NT2/D1 (cell line): ENCODE data around the gene POM121C.
"Not testable (repeated sequence)": the region's sequence is repeated elsewhere in the genome, so short reads cannot be mapped to it uniquely, and the experiment has no call there.

Experiments used
- DNase-seq: peaks from one replicate; pipeline ENCODE4 v3.0.0-alpha.2; 2011; ENCODE audit warnings: low read depth, low spot score
- H3K27me3 ChIP-seq: 2 replicates; pipeline ENCODE4 v1.6.0; 2011; ENCODE audit warnings: mild to moderate bottlenecking; ENCODE audit not compliant: insufficient read length, insufficient read depth
- H3K36me3 ChIP-seq: 2 replicates; pipeline ENCODE4 v1.6.1; 2011; ENCODE audit warnings: mild to moderate bottlenecking, low read length, mixed read lengths; ENCODE audit not compliant: insufficient read depth, insufficient read length
- H3K4me1 ChIP-seq: 2 replicates; pipeline ENCODE4 v1.5.1; 2011; ENCODE audit not compliant: insufficient read depth, insufficient read length
- H3K4me3 ChIP-seq: 2 replicates; pipeline ENCODE4 v1.5.1; 2011; ENCODE audit warnings: low read depth; ENCODE audit not compliant: insufficient read length
- H3K9ac ChIP-seq: 2 replicates; pipeline ENCODE4 v1.6.0; 2011; ENCODE audit warnings: low read depth; ENCODE audit not compliant: insufficient read length
- H3K9me3 ChIP-seq: 2 replicates; pipeline ENCODE4 v1.5.1; 2011; ENCODE audit warnings: mild to moderate bottlenecking, low read length; ENCODE audit not compliant: insufficient read depth

The POM121C gene

GRCh38 chr7:75485355-75485978 lies 632 bp downstream of the POM121C start:
- H3K4me1 ChIP-seq, H3K27me3 ChIP-seq, H3K36me3 ChIP-seq, H3K9me3 ChIP-seq, DNase-seq: not testable (repeated sequence)
- H3K4me3 ChIP-seq = peak overlapping the region; percentile 66
- H3K9ac ChIP-seq = peak overlapping the region; percentile 64

GRCh38 chr7:75480313-75480712 lies 5.8 kb downstream of the POM121C start:
- not testable (repeated sequence) for H3K36me3 ChIP-seq, H3K9me3 ChIP-seq, H3K4me1 ChIP-seq, H3K27me3 ChIP-seq, H3K9ac ChIP-seq, DNase-seq, H3K4me3 ChIP-seq

GRCh38 chr7:75477457-75477856 lies 8.6 kb downstream of the POM121C start:
- H3K36me3 ChIP-seq, H3K4me3 ChIP-seq, H3K4me1 ChIP-seq, H3K9me3 ChIP-seq, H3K27me3 ChIP-seq, H3K9ac ChIP-seq, DNase-seq: not testable (repeated sequence)

GRCh38 chr7:75470166-75470565 lies 15.9 kb downstream of the POM121C start:
- H3K4me3 ChIP-seq, H3K9ac ChIP-seq, DNase-seq, H3K4me1 ChIP-seq, H3K9me3 ChIP-seq, H3K27me3 ChIP-seq: not testable (repeated sequence)
- H3K36me3 ChIP-seq = peaks cover 11% of the 10 kb centered on the region

GRCh38 chr7:75460541-75460940 lies 25.6 kb downstream of the POM121C start:
- DNase-seq, H3K4me1 ChIP-seq, H3K36me3 ChIP-seq, H3K9me3 ChIP-seq, H3K4me3 ChIP-seq, H3K9ac ChIP-seq, H3K27me3 ChIP-seq: not testable (repeated sequence)

GRCh38 chr7:75458034-75458433 lies 28.1 kb downstream of the POM121C start:
- DNase-seq, H3K9me3 ChIP-seq, H3K27me3 ChIP-seq, H3K36me3 ChIP-seq, H3K9ac ChIP-seq, H3K4me1 ChIP-seq, H3K4me3 ChIP-seq: not testable (repeated sequence)

- not testable (repeated sequence) for DNase-seq
These were observed 29.7 kb downstream of the POM121C start for GRCh38 chr7:75456403-75456802.

GRCh38 chr7:75452494-75452955 lies 33.6 kb downstream of the POM121C start:
- not testable (repeated sequence) for DNase-seq

More at GRCh38 chr7:75456403-75456802, 29.7 kb downstream of the POM121C start:
- not testable (repeated sequence) for H3K4me3 ChIP-seq, H3K4me1 ChIP-seq, H3K36me3 ChIP-seq, H3K27me3 ChIP-seq, H3K9ac ChIP-seq, H3K9me3 ChIP-seq

GRCh38 chr7:75449946-75450345 lies 36.2 kb downstream of the POM121C start:
- H3K4me3 ChIP-seq, H3K27me3 ChIP-seq, H3K9ac ChIP-seq, H3K4me1 ChIP-seq, H3K9me3 ChIP-seq, H3K36me3 ChIP-seq, DNase-seq: not testable (repeated sequence)

More at GRCh38 chr7:75452494-75452955, 33.6 kb downstream of the POM121C start:
- not testable (repeated sequence) for H3K9me3 ChIP-seq, H3K4me3 ChIP-seq, H3K36me3 ChIP-seq, H3K4me1 ChIP-seq, H3K9ac ChIP-seq, H3K27me3 ChIP-seq

GRCh38 chr7:75442465-75443111 lies 43.5 kb downstream of the POM121C start:
- not testable (repeated sequence) for H3K4me1 ChIP-seq, H3K9me3 ChIP-seq, H3K9ac ChIP-seq, DNase-seq, H3K27me3 ChIP-seq
- Histone ChIP-seq H3K36me3 (peaks cover 26% of the 10 kb centered on the region), H3K4me3 (peak overlapping the region; percentile 28)

- H3K9me3 ChIP-seq, H3K4me3 ChIP-seq, H3K4me1 ChIP-seq, H3K27me3 ChIP-seq, DNase-seq, H3K9ac ChIP-seq: not testable (repeated sequence)
- H3K36me3 ChIP-seq = peaks cover 30% of the 10 kb centered on the region
These were observed 44.0 kb downstream of the POM121C start for GRCh38 chr7:75442101-75442464.

GRCh38 chr7:75439000-75439399 lies 47.1 kb downstream of the POM121C start:
- peaks cover 54% of the 10 kb centered on the region for H3K36me3 ChIP-seq
- not testable (repeated sequence) for H3K4me3 ChIP-seq

More at GRCh38 chr7:75439000-75439399, 47.1 kb downstream of the POM121C start:
- DNase-seq, H3K9ac ChIP-seq, H3K9me3 ChIP-seq, H3K27me3 ChIP-seq, H3K4me1 ChIP-seq: not testable (repeated sequence)
